ENCODE results near the gene COG4.

The COG4 gene

DNA sequence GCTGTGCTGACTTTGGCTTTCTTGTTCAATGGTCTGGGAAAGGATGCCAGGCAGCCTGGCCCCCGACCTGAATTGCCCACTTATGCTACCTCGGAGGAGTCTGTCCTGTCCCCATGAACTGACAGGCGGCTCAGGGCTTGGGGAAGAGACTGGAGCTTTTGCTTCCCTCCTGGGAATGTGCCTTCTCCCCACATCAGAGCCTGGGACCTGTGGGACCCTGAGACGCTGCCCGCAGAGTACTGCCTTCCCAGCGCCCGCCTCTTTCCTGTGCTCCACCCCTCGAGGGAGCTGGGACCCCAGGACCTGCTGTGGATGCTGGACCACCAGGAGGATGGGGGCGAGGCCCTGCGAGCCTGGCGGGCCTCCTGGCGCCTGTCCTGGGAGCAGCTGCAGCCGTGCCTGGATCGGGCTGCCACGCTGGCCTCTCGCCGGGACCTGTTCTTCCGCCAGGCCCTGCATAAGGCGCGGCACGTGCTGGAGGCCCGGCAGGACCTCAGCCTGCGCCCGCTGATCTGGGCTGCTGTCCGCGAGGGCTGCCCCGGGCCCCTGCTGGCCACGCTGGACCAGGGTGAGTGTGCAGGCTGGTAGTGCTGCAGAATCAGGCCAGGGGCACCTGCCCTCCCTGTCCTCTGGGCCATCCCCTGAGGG lies 50.4 kb downstream of the COG4 start:
- TF ChIP-seq, protein P1, sequence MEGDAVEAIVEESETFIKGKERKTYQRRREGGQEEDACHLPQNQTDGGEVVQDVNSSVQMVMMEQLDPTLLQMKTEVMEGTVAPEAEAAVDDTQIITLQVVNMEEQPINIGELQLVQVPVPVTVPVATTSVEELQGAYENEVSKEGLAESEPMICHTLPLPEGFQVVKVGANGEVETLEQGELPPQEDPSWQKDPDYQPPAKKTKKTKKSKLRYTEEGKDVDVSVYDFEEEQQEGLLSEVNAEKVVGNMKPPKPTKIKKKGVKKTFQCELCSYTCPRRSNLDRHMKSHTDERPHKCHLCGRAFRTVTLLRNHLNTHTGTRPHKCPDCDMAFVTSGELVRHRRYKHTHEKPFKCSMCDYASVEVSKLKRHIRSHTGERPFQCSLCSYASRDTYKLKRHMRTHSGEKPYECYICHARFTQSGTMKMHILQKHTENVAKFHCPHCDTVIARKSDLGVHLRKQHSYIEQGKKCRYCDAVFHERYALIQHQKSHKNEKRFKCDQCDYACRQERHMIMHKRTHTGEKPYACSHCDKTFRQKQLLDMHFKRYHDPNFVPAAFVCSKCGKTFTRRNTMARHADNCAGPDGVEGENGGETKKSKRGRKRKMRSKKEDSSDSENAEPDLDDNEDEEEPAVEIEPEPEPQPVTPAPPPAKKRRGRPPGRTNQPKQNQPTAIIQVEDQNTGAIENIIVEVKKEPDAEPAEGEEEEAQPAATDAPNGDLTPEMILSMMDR (IDR thresholded peaks at IDR 0.05; ENCODE audit: extremely low read depth, missing control alignments): no peak
- DNase-seq (ENCODE audit: low spot score): no peak

- TF ChIP-seq, protein P1 (IDR thresholded peaks at IDR 0.05; ENCODE audit: extremely low read depth, missing control alignments): no peak
- DNase-seq (ENCODE audit: low spot score): no peak
These were observed 52.4 kb downstream of the COG4 start for GRCh38 chr16:70470927-70471341.

GRCh38 chr16:70470141-70470926 lies 53.0 kb downstream of the COG4 start:
- TF ChIP-seq, protein P1 (IDR thresholded peaks at IDR 0.05; ENCODE audit: extremely low read depth, missing control alignments): no peak
- DNase-seq (ENCODE audit: low spot score): no peak

DNA sequence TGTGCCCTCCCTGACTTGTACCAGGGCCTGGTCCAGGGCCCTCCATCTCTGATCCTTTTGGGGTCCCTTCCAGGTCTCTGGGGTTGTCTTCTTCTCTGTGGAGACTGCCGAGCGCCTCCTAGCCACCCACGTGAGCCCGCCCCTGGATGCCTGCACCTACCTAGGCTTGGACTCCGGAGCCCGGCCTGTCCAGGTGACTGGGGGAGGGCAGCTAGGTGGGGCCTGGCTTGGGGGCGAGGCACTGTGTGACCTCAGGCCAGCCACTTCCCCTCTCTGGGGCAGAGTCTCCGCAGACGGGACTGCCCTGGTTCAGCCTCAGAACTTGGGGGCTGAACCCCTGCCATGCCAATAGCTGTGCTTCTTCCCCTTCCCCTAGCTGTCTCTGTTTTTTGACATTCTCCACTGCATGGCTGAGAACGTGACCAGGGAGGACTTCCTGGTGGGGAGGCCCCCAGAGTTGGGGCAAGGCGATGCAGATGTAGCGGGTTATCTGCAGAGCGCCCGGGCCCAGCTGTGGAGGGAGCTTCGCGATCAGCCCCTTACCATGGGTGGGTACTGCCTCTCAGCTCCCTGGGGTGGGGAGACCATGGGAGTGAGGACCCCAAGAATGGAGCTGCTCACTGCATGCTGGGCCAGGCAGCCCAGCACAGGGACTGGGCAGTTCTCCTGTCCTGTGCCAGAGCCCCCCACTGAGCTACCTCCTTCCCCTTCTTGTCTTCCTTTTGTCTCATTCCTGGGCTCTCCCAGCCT lies 54.4 kb downstream of the COG4 start:
- TF ChIP-seq, protein P1 (IDR thresholded peaks at IDR 0.05; ENCODE audit: extremely low read depth, missing control alignments): no peak
- DNase-seq (ENCODE audit: low spot score): no peak

GRCh38 chr16:70467608-70468007 lies 55.7 kb downstream of the COG4 start:
- TF ChIP-seq, protein P1 (IDR thresholded peaks at IDR 0.05; ENCODE audit: extremely low read depth, missing control alignments): no peak
- no peak for DNase-seq (ENCODE audit: low spot score)

DNA sequence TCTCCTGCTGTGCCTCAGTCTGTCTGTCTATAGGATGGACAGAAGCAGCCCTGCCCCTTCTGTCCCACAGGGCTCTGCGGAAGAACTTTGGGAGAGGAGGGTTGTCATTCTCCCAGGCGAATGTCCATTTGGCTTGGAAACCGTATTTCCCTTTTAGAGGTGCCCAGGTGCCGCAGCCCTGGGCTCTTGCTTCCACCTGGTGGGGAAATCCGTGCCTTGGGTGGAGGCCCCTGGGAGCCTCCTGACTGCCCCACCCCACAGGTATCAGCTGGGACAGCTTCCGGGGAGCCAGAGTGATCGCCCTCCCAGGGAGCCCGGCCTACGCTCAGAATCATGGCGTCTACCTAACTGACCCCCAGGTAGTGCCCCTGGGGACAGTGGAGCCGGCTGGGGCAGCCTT lies 56.2 kb downstream of the COG4 start:
- TF ChIP-seq, protein P1 (IDR thresholded peaks at IDR 0.05; ENCODE audit: extremely low read depth, missing control alignments): no peak
- DNase-seq (ENCODE audit: low spot score): no peak

DNA sequence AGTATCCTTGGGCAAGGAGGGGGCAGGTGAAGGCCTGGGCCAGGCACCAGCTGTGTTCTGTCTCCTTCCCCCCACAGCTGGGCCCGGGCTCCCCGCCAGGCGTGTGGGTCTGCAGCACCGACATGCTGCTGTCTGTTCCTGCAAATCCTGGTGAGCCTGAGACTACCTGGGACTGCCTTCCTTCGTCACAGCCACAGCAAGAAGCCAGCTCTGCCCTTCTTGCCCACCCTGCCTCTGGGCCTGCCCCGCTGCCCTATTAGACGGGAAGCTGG lies 56.6 kb downstream of the COG4 start:
- DNase-seq (ENCODE audit: low spot score): no peak
- TF ChIP-seq, protein P1 (IDR thresholded peaks at IDR 0.05; ENCODE audit: extremely low read depth, missing control alignments): no peak
